Left renal pelvis (tissue), 4 donors: ENCODE results near the gene EME2. TPM values are rescaled to one million over a fixed set of nuclear protein-coding genes. Genes with fewer than 3 reads are reported as not detected.

Source experiments
- DNase-seq, 4 donors: peaks; one replicate each; pipeline ENCODE4 v3.0.0-alpha.2; 2013; ENCODE audit warnings: low read depth in 4 of 4, low spot score in 3 of 4
- polyA plus RNA-seq, 4 donors: library from polyadenylated mRNA; unstranded; fragments of 120-200 nt; gene quantifications; one replicate each; pipeline ENCODE4 v1.2.1, GENCODE V29; 2013; ENCODE audit not compliant: insufficient read length in 4 of 4

Gene EME2
- polyA plus RNA-seq, 4 donors, result 5.7 to 16.1 (median 8.0) TPM

- no peak for DNase-seq
Measured at GRCh38 chr16:1776991-1777374, 4.4 kb downstream of the EME2 start.

- DNase-seq, result no peak
Measured at GRCh38 chr16:1777375-1778199, 5.0 kb downstream of the EME2 start.

- DNase-seq, result no peak
Measured at GRCh38 chr16:1778200-1779179, 5.9 kb downstream of the EME2 start.

GRCh38 chr16:1779234-1779701, 6.7 kb downstream of the EME2 start:
- no peak for DNase-seq

GRCh38 chr16:1779741-1780676, 7.4 kb downstream of the EME2 start:
- no peak for DNase-seq

- no peak for DNase-seq
Measured at GRCh38 chr16:1780677-1781072, 8.1 kb downstream of the EME2 start.

GRCh38 chr16:1781254-1781653, 8.6 kb downstream of the EME2 start:
- DNase-seq, result no peak

- DNase-seq, result no peak
Measured at GRCh38 chr16:1781758-1782407, 9.3 kb downstream of the EME2 start.

- DNase-seq, result peak; percentile 99 to 100 (median 99)
Measured at GRCh38 chr16:1782408-1783264, 10.0 kb downstream of the EME2 start, which contains the start of the genes NUBP2 and SPSB3. Gene NUBP2, plus strand, starts transcription at chr16:1782960. Its CDS starts 61 bp downstream, at chr16:1783021. Gene SPSB3, minus strand, starts transcription at chr16:1782571. Its CDS starts 1,088 bp downstream, at chr16:1781483.

- no peak for DNase-seq
Measured at GRCh38 chr16:1784977-1785845, 12.6 kb downstream of the EME2 start.

- DNase-seq, result no peak
Measured at GRCh38 chr16:1785846-1786170, 13.2 kb downstream of the EME2 start.

- no peak for DNase-seq
Measured at GRCh38 chr16:1786242-1787055, 13.8 kb downstream of the EME2 start.

GRCh38 chr16:1787056-1787321, 14.4 kb downstream of the EME2 start:
- DNase-seq, result no peak

- DNase-seq, result no peak
Measured at GRCh38 chr16:1787322-1788094, 14.9 kb downstream of the EME2 start.

GRCh38 chr16:1788095-1788707, 15.6 kb downstream of the EME2 start:
- DNase-seq, result no peak

GRCh38 chr16:1788708-1789100, 16.1 kb downstream of the EME2 start:
- DNase-seq, result no peak
